ENCODE measurements around the gene GGCX.

DNA sequence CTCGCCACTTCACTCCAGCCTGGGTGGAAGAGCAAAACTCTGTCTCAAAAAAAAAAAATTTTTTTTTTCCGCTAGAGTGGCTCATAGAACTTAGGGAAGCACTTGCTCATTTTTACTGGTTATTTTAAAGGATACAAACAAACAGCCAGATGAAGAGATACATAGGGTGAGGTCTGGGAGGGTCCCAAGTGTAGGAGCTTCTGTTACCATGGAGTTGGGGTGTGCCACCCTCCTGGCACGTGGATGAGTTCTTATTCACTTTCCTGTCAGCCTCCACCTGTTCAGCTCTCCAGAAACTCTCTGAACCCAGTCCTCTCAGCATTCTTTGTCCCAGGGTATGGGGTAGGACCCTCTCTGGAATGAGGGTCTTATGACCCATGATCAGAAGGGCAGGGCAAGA lies 27.2 kb downstream of the GGCX start:
- TF ChIP-seq POLR2AphosphoS5 (IDR thresholded peaks at IDR 0.05; ENCODE audit: low read depth, low read length): no peak
- TF ChIP-seq POLR2A (IDR thresholded peaks at IDR 0.05; ENCODE audit: low read depth, low read length): no peak
- no peak for TF ChIP-seq TAF1 (IDR thresholded peaks at IDR 0.05; ENCODE audit: borderline replicate concordance, low read depth, low read length)
